Measurements from ENCODE around the gene ARID5B. TPM values are rescaled to one million over a fixed set of nuclear protein-coding genes. Genes with fewer than 3 reads are reported as not detected.
"Not testable (repeated sequence)": the region's sequence is repeated elsewhere in the genome, so short reads cannot be mapped to it uniquely, and the experiment has no call there.

The ARID5B gene
- total RNA-seq, 4 donors from 2014 or later = 47.2 to 127 (median 62.8) TPM

DNA sequence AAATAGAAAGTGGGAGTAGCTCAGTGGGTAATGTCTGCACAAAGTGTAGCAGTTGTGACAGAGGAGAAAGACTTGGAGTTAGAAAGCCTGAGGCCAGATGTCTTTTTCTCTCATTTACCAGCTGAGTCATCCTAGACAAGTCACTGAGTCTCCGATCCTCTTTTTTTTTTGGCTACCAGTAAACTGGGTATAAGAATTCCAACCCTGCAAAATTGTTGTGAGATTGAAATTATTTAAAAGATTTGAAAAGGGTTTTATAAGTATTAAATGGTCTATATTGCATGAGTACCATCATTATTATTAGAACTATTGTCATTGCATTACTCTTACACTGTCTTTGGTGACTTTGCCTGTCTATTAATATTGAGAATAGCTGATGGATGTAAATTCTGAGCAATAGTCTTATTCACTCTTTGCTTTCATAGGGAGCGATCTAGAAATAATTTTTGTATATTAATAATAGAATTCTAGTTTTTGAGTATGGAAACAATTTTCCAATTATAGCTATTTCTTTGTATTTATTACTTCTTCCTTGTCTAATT is 74.0 kb downstream of the ARID5B start:
- WGBS, 2 donors = 37 to 48% methylated on average over 2 of the region's 2 CpGs
- no peak overlapping the region for H3K4me3 ChIP-seq (ENCODE audit: low read depth, poor library complexity, severe bottlenecking)
- intact Hi-C loops (cut with DNase I; ENCODE audit: low total_unique reads) = no loop called here
- DNase-seq (ENCODE audit: low spot score in 2 of 2) = no peak
- no peak for TF ChIP-seq POLR2A (IDR thresholded peaks at IDR 0.05)
- TF ChIP-seq, protein P1, sequence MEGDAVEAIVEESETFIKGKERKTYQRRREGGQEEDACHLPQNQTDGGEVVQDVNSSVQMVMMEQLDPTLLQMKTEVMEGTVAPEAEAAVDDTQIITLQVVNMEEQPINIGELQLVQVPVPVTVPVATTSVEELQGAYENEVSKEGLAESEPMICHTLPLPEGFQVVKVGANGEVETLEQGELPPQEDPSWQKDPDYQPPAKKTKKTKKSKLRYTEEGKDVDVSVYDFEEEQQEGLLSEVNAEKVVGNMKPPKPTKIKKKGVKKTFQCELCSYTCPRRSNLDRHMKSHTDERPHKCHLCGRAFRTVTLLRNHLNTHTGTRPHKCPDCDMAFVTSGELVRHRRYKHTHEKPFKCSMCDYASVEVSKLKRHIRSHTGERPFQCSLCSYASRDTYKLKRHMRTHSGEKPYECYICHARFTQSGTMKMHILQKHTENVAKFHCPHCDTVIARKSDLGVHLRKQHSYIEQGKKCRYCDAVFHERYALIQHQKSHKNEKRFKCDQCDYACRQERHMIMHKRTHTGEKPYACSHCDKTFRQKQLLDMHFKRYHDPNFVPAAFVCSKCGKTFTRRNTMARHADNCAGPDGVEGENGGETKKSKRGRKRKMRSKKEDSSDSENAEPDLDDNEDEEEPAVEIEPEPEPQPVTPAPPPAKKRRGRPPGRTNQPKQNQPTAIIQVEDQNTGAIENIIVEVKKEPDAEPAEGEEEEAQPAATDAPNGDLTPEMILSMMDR (IDR thresholded peaks at IDR 0.05) = no peak

DNA sequence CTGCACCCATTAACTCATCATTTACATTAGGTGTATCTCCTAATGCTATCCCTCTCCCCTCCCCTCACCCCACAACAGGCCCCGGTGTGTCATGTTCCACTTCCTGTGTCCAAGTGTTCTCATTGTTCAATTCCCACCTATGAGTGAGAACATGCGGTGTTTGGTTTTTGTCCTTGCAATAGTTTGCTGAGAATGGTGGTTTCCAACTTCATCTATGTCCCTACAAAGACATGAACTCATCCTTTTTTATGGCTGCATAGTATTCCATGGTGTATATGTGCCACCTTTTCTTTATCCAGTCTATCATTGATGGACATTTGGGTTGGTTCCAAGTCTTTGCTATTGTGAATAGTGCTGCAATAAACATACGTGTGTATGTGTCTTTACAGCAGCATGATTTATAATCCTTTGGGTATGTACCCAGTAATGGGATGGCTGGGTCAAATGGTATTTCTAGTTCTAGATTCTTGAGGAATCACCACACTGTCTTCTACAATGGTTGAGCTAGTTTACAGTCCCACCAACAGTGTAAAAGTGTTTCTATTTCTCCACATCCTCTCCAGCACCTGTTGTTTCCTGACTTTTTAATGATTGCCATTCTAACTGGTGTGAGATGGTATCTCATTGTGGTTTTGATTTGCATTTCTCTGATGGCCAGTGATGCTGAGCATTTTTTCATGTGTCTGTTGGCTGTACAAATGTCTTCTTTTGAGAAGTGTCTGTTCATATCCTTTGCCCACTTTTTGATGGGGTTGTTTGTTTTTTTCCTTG is 75.6 kb downstream of the ARID5B start:
- WGBS, 2 donors = 89 to 95% methylated on average over 3 of the region's 3 CpGs
- intact Hi-C loops (cut with DNase I; ENCODE audit: low total_unique reads); DNase-seq (ENCODE audit: low spot score in 2 of 2); H3K4me3 ChIP-seq (ENCODE audit: low read depth, poor library complexity, severe bottlenecking): not testable (repeated sequence)

DNA sequence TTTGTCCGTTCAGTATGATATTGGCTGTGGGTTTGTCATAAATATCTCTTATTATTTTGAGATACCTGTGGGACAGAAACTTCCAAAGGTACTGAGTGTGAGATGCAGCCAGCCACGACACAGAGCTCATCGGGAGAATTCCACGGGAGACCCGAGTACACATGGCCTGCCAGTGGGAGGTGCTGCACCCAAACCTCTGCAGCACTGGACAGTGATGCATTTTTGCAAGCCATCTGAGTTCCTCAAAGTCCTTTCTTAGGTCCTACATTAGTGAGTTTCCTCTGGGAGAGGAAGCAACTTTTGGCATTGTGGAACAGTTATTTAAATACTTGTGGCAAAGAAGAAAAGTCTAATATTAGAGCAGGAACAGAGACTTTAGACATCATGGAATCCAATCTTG is 77.5 kb downstream of the ARID5B start:
- H3K4me3 ChIP-seq (ENCODE audit: low read depth, poor library complexity, severe bottlenecking) = no peak overlapping the region
- TF ChIP-seq POLR2A (IDR thresholded peaks at IDR 0.05) = no peak
- DNase-seq (ENCODE audit: low spot score in 2 of 2) = peak in 1 of 2 donors; percentile 81
- intact Hi-C loops (cut with DNase I; ENCODE audit: low total_unique reads) = no loop called here
- WGBS, 2 donors = 76 to 86% methylated on average over 5 of the region's 5 CpGs

DNA sequence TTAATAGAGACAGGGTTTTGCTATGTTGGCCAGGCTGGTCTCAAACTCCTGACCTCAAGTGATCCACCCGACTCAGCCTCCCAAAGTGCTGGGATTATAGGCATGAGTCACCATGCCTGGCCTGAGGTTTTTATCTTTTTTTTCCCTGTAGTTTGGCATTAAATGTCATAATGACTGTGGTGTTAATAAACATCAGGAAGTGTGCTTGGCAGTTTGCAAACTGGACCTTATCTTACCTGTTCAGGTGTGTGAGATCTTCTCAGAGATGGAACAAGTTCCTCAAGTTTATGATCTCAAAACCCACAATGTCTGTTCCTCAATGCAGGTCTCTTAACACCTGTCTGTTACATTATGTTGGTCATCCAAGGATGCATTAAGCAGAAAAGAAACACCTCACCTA is 80.0 kb downstream of the ARID5B start:
- DNase-seq (ENCODE audit: low spot score in 2 of 2) = no peak
- intact Hi-C loops (cut with DNase I; ENCODE audit: low total_unique reads) = no loop called here
- no peak for TF ChIP-seq POLR2A (IDR thresholded peaks at IDR 0.05)
- TF ChIP-seq, protein P1 (IDR thresholded peaks at IDR 0.05) = no peak
- WGBS, 2 donors = 39 to 48% methylated on average over 1 of the region's 1 CpG
- no peak overlapping the region for H3K4me3 ChIP-seq (ENCODE audit: low read depth, poor library complexity, severe bottlenecking)

DNA sequence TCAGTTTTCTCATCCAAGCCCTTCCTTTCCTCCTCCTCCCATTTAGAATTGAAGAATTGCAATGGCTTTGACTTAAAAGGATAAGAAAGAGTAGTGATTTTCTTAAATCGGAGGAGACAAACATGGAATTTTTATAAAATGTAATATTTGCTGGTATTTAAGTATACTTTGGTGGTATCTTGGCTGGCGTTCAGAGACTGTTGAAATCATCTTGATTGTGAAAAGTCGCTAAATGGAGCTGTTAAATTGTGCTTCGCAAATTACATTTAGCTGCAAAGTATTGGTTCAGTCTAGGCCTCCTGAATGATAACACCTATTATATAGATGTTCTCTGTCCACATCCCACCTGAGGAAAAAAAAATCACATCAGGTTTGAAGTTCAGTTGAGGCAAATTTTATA is 81.8 kb downstream of the ARID5B start:
- TF ChIP-seq, protein P1 (IDR thresholded peaks at IDR 0.05) = no peak
- no peak for TF ChIP-seq POLR2A (IDR thresholded peaks at IDR 0.05)
- DNase-seq (ENCODE audit: low spot score in 2 of 2) = no peak
- no peak overlapping the region for H3K4me3 ChIP-seq (ENCODE audit: low read depth, poor library complexity, severe bottlenecking)
- 91 to 97% methylated on average over 4 of the region's 4 CpGs for WGBS, 2 donors
- intact Hi-C loops (cut with DNase I; ENCODE audit: low total_unique reads) = no loop called here

DNA sequence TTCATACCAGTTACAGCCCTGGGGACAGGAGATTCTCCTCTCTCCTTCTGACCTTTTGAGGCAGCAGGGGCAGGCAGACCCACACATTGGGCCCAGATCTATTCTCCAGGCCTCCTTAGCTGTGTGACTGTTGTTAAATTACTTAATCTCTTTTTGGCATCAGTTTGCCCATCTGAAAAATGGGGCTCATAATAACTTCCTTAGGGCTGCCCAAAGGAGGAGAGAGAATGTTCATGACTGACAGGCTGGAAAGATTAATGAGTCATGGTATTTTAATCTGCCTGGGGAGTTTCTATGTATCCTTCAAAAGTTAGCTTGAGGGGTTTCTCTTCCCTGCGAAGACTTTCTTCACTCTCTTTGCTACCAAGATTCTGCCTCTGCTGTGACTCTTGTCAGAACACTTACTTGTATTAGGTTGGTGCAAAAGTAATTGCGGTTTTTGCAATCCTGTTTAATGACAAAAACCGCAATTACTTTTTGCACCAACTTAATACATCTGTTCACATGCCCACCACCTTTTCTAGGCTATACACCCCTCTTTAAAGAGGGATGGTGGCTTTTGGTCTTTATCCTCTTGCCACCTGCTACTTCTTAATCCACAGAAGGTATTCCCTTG is 83.4 kb downstream of the ARID5B start:
- TF ChIP-seq, protein P1 (IDR thresholded peaks at IDR 0.05) = no peak
- no peak for TF ChIP-seq POLR2A (IDR thresholded peaks at IDR 0.05)
- no peak for DNase-seq (ENCODE audit: low spot score in 2 of 2)
- H3K4me3 ChIP-seq (ENCODE audit: low read depth, poor library complexity, severe bottlenecking) = no peak overlapping the region
- 77 to 78% methylated on average over 3 of the region's 3 CpGs for WGBS, 2 donors
- intact Hi-C loops (cut with DNase I; ENCODE audit: low total_unique reads) = no loop called here
